HepG2 (cell line): Measurements from ENCODE around the gene VSIR. TPM values are rescaled to one million over a fixed set of nuclear protein-coding genes. Genes with fewer than 3 reads are reported as not detected.

ENCODE experiments used
- ATAC-seq: fragments of 200-7000 bp; cut with Tn5 transposase; 3 replicates; pipeline ENCODE4 v1.9.1; 2020; ENCODE audit warnings: mild to moderate bottlenecking, moderate library complexity
- BruUV-seq: library from RNA; stranded (reverse); fragments of 400-500 nt; replicated peaks from 2 replicates; lab custom pipeline; 2021; lab: Mats Ljungman, UMichigan
- CTCF ChIA-PET: fragments of 300-600 bp; formaldehyde crosslinking; extraction: SDS; loops from one replicate; lab custom pipeline; 2021; ENCODE audit warnings: low total read pairs, inconsistent platforms, low intra/inter-chr PET ratio; lab: Yijun Ruan, JAX
- POLR2A ChIA-PET: fragments of 350-600 bp; sonication (Branson Sonifier 250); formaldehyde crosslinking; loops from one replicate; lab custom pipeline; 2020; ENCODE audit warnings: antibody characterized with exemption, inconsistent platforms; lab: Yijun Ruan, JAX
- DNase-seq: peaks from one replicate; pipeline ENCODE4 v3.0.0-alpha.2; 2015; ENCODE audit warnings: low spot score
- FAIRE-seq: peaks from 3 replicates; lab custom pipeline; 2011; peaks lifted over from hg19 to GRCh38; lab: Jason Lieb, UNC
- H2AFZ ChIP-seq: one replicate; pipeline ENCODE4 v1.6.1; 2011; ENCODE audit warnings: low read length, inconsistent platforms
- H3K27ac ChIP-seq: fragments of 300-600 bp; 3 replicates; pipeline ENCODE4 v1.8.0; 2011; ENCODE audit warnings: mixed run types, mild to moderate bottlenecking, mixed read lengths, low read length, inconsistent platforms; ENCODE audit not compliant: insufficient read depth; ENCODE audit errors: extremely low read length
- H3K27me3 ChIP-seq, 2 experiments: fragments of 200-600 bp in 1 of 2; 2 replicates in 1 of 2; 3 replicates in 1 of 2; pipeline versions ENCODE4 v1.6.0 to v1.8.0; 2011; ENCODE audit warnings: low read length in 2 of 2, mild to moderate bottlenecking in 2 of 2, moderate library complexity in 2 of 2, inconsistent platforms in 1 of 2; ENCODE audit not compliant: insufficient read depth in 2 of 2, control insufficient read depth in 1 of 2
- H3K36me3 ChIP-seq, 2 experiments: fragments of 200-600 bp in 1 of 2; replicated peaks in 1 of 2; 2 replicates in 1 of 2; 3 replicates in 1 of 2; pipeline versions ENCODE4 v1.5.1 to v1.8.0; 2011; ENCODE audit warnings: low read length in 2 of 2, inconsistent platforms in 1 of 2; ENCODE audit not compliant: insufficient read depth in 2 of 2, control insufficient read depth in 1 of 2
- H3K4me1 ChIP-seq: 2 replicates; pipeline ENCODE4 v1.5.1; 2012; ENCODE audit warnings: low read length, inconsistent platforms; ENCODE audit not compliant: insufficient read depth
- H3K4me2 ChIP-seq: 2 replicates; pipeline ENCODE4 v1.6.0; 2011; ENCODE audit warnings: low read depth, low read length, inconsistent platforms
- H3K4me3 ChIP-seq, 3 experiments: fragments of 200-600 bp in 1 of 3; sonication (generic), shearing (Covaris generic) in 1 of 3; replicated peaks in 1 of 3; 2 replicates each; pipeline ENCODE4 v1.5.1; 2011 to 2016; ENCODE audit warnings: low read length in 3 of 3, inconsistent platforms in 2 of 3, low read depth in 2 of 3, mild to moderate bottlenecking in 2 of 3, control low read depth in 1 of 3, mixed read lengths in 1 of 3; ENCODE audit not compliant: insufficient read depth in 1 of 3
- H3K79me2 ChIP-seq: one replicate; pipeline ENCODE4 v1.6.1; 2011; ENCODE audit warnings: low read length, inconsistent platforms; ENCODE audit not compliant: insufficient read depth
- H3K9ac ChIP-seq: 2 replicates; pipeline ENCODE4 v1.6.0; 2011; ENCODE audit warnings: mild to moderate bottlenecking, low read depth, low read length, inconsistent platforms; ENCODE audit not compliant: insufficient read depth
- H3K9me3 ChIP-seq: 2 replicates; pipeline ENCODE4 v1.5.1; 2012; ENCODE audit warnings: mild to moderate bottlenecking, low read length
- H4K20me1 ChIP-seq: 2 replicates; pipeline ENCODE4 v1.6.0; 2011; ENCODE audit warnings: inconsistent platforms, mild to moderate bottlenecking, low read length, moderate library complexity; ENCODE audit not compliant: insufficient read depth
- HOXA9 ChIP-seq: sonication (generic); formaldehyde crosslinking; IDR thresholded peaks from 2 replicates; pipeline ENCODE4 v1.8.1; 2022; ENCODE audit warnings: missing genetic modification reagents, mild to moderate bottlenecking, moderate library complexity, borderline replicate concordance
- LRRFIP1 ChIP-seq: sonication (generic); formaldehyde crosslinking; conservative IDR thresholded peaks from 2 replicates; pipeline ENCODE4 v1.4.0; 2020; ENCODE audit warnings: missing genetic modification reagents
- NPAS2 ChIP-seq: sonication (generic); formaldehyde crosslinking; IDR thresholded peaks from 2 replicates; pipeline ENCODE4 v1.8.0; 2022; ENCODE audit warnings: mild to moderate bottlenecking, missing genetic modification reagents, borderline replicate concordance
- ZBTB21 ChIP-seq: sonication (generic); formaldehyde crosslinking; IDR thresholded peaks from 2 replicates; pipeline ENCODE4 v1.4.0; 2020; ENCODE audit warnings: missing genetic modification reagents
- ZNF224 ChIP-seq: sonication (generic); formaldehyde crosslinking; IDR thresholded peaks from 2 replicates; pipeline ENCODE4 v1.5.0; 2020; ENCODE audit warnings: mild to moderate bottlenecking, missing genetic modification reagents
- WGBS: methylation state at CpG from one replicate; pipeline ENCODE4 v1.1.6; 2017; ENCODE audit warnings: low lambda C conversion rate; 5-methylcytosine and 5-hydroxymethylcytosine counted together
- in situ Hi-C: cut with HindIII; loops from 2 replicates; pipeline ENCODE4 v1.10.0; 2017; ENCODE audit warnings: low pct_unique_long_range_greater_than_20kb; ENCODE audit not compliant: extremely low pct_ligation_motif_present
- intact Hi-C: fragments of 100-400 bp; cut with micrococcal nuclease; formaldehyde crosslinking; loops from one replicate; pipeline ENCODE4 v1.10.0; 2022; ENCODE audit not compliant: unreplicated experiment
- polyA plus RNA-seq, 8 experiments: library from polyadenylated mRNA; depleted of rRNA in 3 of 8; stranded (reverse) in 7 of 8; unstranded in 1 of 8; fragments of >200 nt; fragmentation: Illumina TruSeq in 4 of 8; extraction: Trizol in 4 of 8; gene quantifications; 2 replicates each; pipeline versions ENCODE4 v1.2.1 to v1.2.3, GENCODE V29; 2011 to 2016; ENCODE audit warnings: low read depth in 4 of 8, missing spikeins in 1 of 8, mixed read lengths in 1 of 8; ENCODE audit not compliant: insufficient read depth in 1 of 8
- total RNA-seq, 5 experiments: library from RNA; depleted of rRNA; stranded (reverse); fragments of >200 nt; fragmentation: Illumina TruSeq; extraction: Trizol; gene quantifications; 2 replicates each; pipeline ENCODE4 v1.2.3, GENCODE V29; 2016; ENCODE audit warnings: low read depth in 1 of 5
- TF ChIP-seq, protein P1 (sequence below): sonication (generic); formaldehyde crosslinking; IDR thresholded peaks from 2 replicates; pipeline ENCODE4 v1.5.0; 2020; ENCODE audit warnings: missing genetic modification reagents
- TF ChIP-seq, protein P2 (sequence below): sonication (generic); formaldehyde crosslinking; IDR thresholded peaks from 2 replicates; pipeline ENCODE4 v1.4.0; 2020; ENCODE audit warnings: missing genetic modification reagents, borderline replicate concordance

VSIR gene
- total and polyA plus RNA-seq, 2 of the 13 experiments (the other 11 are each of a cell fraction or from before 2014, with no cell fraction given), result 0.44 to 3.2 TPM

GRCh38 chr10:71724539-71724938 is 48.8 kb downstream of the VSIR start (continued):
- TF ChIP-seq LRRFIP1 (CRISPR knock-in tag) (no peak), ZNF224 (CRISPR knock-in tag) (no peak)
- TF ChIP-seq, protein P1, sequence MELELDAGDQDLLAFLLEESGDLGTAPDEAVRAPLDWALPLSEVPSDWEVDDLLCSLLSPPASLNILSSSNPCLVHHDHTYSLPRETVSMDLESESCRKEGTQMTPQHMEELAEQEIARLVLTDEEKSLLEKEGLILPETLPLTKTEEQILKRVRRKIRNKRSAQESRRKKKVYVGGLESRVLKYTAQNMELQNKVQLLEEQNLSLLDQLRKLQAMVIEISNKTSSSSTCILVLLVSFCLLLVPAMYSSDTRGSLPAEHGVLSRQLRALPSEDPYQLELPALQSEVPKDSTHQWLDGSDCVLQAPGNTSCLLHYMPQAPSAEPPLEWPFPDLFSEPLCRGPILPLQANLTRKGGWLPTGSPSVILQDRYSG (CRISPR knock-in tag), result no peak

DNA sequence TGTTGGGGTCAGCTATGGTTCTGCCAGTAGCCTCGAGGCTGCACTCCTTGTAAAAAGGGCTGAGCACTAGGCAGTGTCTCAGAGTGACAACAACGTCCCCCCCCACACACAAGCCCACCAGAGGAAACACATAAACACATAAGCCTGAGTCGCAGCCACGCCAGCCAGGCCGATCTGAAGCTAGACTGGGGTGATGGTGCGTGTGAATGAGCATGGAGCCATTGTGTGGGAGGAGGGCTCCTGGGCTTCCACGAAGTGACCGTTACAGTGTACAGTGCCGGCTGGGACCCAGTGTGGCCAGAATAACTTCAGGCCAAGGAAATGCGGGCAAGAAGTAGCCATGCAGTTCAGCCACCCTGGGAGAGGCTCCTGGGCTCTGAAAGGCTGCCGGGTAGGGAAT is 50.0 kb downstream of the VSIR start:
- H3K27ac ChIP-seq, result no peak overlapping the region
- H3K4me3 ChIP-seq, result no peak overlapping the region
- no peaks in the 10 kb centered on the region for H3K79me2 ChIP-seq
- peaks cover under 1 to 41% of the 10 kb centered on the region in 2 experiments; a peak in 4 of 5 replicates for H3K27me3 ChIP-seq
- in situ Hi-C loops (no loop called here), intact Hi-C loops (no loop called here)
- BruUV-seq, result no TSS peak
- DNase-seq (no peak), FAIRE-seq (no peak), ATAC-seq (no peak)
- H3K9me3 ChIP-seq, result no peaks in the 10 kb centered on the region
- no peak overlapping the region for H3K9ac ChIP-seq
- no peak overlapping the region for H2AFZ ChIP-seq
- peaks cover 39% of the 10 kb centered on the region for H3K4me1 ChIP-seq
- H3K4me2 ChIP-seq, result no peak overlapping the region
- no peaks in the 10 kb centered on the region for H4K20me1 ChIP-seq
- H3K36me3 ChIP-seq, result no peaks in the 10 kb centered on the region
- POLR2A ChIA-PET, result no interaction called here
- WGBS, result 41% methylated on average over 9 of the region's 11 CpGs
- CTCF ChIA-PET, result no interaction called here
- TF ChIP-seq, protein P2, sequence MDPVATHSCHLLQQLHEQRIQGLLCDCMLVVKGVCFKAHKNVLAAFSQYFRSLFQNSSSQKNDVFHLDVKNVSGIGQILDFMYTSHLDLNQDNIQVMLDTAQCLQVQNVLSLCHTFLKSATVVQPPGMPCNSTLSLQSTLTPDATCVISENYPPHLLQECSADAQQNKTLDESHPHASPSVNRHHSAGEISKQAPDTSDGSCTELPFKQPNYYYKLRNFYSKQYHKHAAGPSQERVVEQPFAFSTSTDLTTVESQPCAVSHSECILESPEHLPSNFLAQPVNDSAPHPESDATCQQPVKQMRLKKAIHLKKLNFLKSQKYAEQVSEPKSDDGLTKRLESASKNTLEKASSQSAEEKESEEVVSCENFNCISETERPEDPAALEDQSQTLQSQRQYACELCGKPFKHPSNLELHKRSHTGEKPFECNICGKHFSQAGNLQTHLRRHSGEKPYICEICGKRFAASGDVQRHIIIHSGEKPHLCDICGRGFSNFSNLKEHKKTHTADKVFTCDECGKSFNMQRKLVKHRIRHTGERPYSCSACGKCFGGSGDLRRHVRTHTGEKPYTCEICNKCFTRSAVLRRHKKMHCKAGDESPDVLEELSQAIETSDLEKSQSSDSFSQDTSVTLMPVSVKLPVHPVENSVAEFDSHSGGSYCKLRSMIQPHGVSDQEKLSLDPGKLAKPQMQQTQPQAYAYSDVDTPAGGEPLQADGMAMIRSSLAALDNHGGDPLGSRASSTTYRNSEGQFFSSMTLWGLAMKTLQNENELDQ (CRISPR knock-in tag), result no peak
- TF ChIP-seq NPAS2 (CRISPR knock-in tag) (no peak), HOXA9 (no peak), ZBTB21 (CRISPR knock-in tag) (no peak)
